ENCODE results near the gene PLCB1. TPM values are rescaled to one million over a fixed set of nuclear protein-coding genes. Genes with fewer than 3 reads are reported as not detected.

The PLCB1 gene
- total RNA-seq, 1 donor from 2014 or later: 10.7 TPM

DNA sequence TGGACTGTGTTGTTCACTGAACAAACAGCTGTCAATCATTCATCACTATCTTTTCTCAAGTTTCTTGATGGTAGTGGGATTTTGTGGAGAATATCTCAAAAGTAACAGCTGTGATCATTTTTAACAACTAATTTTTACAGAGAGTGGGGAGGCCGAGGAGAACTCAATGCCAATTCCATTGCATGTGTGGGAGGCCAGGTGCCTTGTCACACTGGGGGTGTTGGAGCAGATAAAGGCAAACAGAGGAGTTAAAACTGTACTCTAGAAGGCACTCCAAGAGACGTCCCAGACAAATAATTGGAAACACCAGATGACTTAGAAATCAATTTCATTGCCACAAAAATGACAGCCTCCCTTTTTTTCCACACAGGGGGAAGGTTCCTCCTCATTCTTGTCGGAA lies 669.6 kb downstream of the PLCB1 start:
- DNase-seq (ENCODE audit: low read depth) (no peak), FAIRE-seq (no peak)
- no peak for TF ChIP-seq EZH2 (IDR thresholded peaks at IDR 0.05; ENCODE audit: insufficient read depth, low read length)
- TF ChIP-seq, protein P1, sequence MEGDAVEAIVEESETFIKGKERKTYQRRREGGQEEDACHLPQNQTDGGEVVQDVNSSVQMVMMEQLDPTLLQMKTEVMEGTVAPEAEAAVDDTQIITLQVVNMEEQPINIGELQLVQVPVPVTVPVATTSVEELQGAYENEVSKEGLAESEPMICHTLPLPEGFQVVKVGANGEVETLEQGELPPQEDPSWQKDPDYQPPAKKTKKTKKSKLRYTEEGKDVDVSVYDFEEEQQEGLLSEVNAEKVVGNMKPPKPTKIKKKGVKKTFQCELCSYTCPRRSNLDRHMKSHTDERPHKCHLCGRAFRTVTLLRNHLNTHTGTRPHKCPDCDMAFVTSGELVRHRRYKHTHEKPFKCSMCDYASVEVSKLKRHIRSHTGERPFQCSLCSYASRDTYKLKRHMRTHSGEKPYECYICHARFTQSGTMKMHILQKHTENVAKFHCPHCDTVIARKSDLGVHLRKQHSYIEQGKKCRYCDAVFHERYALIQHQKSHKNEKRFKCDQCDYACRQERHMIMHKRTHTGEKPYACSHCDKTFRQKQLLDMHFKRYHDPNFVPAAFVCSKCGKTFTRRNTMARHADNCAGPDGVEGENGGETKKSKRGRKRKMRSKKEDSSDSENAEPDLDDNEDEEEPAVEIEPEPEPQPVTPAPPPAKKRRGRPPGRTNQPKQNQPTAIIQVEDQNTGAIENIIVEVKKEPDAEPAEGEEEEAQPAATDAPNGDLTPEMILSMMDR (IDR thresholded peaks at IDR 0.05; ENCODE audit: insufficient read depth, low read depth, low read length): no peak
- Mint-ChIP-seq H3K4me1 (ENCODE audit: low read depth, unreplicated experiment) (no peaks in the 10 kb centered on the region), H3K9me3 (ENCODE audit: unreplicated experiment) (no peaks in the 10 kb centered on the region), H3K27ac (ENCODE audit: unreplicated experiment) (no peak overlapping the region), H3K27me3 (ENCODE audit: low read depth, unreplicated experiment) (no peaks in the 10 kb centered on the region), H3K36me3 (ENCODE audit: low read depth, unreplicated experiment) (no peaks in the 10 kb centered on the region), H3K4me3 (ENCODE audit: unreplicated experiment) (no peak overlapping the region)
- Histone ChIP-seq H3K4me3 (ENCODE audit: insufficient read depth, low read depth, low read length) (no peak overlapping the region), H4K20me1 (ENCODE audit: insufficient read depth, low read length) (no peaks in the 10 kb centered on the region), H3K4me1 (ENCODE audit: insufficient read depth, low read length) (no peaks in the 10 kb centered on the region), H3K27me3 (ENCODE audit: insufficient read depth, low read length) (no peaks in the 10 kb centered on the region), H3K79me2 (ENCODE audit: insufficient read depth, low read length) (no peaks in the 10 kb centered on the region), H3K36me3 (ENCODE audit: insufficient read depth, low read length) (no peaks in the 10 kb centered on the region), H2AFZ (ENCODE audit: low read depth, low read length) (no peak overlapping the region), H3K27ac (ENCODE audit: low read depth, low read length) (no peak overlapping the region), H3K4me2 (ENCODE audit: low read length) (no peak overlapping the region), H3K9ac (ENCODE audit: low read length) (no peak overlapping the region), H3K9me3 (ENCODE audit: insufficient read depth, low read depth, low read length) (no peaks in the 10 kb centered on the region)

DNA sequence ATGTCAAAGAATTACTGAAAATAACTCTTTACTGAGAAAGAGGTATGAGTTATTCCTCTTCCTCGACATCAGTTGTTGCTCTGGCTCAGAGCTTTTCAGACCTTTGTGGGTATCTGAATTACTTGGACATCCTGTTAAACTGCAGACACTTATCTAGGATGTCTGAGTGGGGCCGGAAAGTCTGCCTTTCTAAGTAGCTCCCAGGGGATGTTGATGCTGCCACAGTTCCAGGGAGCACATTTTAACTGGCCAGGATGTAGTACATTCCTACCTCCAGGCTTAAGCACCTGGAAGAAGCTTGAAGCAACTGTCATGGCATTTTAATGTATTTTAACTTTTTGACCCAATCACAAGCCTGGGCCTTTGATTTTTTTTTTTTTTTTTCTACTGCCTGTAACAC lies 671.0 kb downstream of the PLCB1 start:
- H3K4me3 ChIP-seq (ENCODE audit: insufficient read depth, low read depth, low read length): no peak overlapping the region
- H3K27me3 ChIP-seq (ENCODE audit: insufficient read depth, low read length): no peaks in the 10 kb centered on the region
- H3K27me3 Mint-ChIP-seq (ENCODE audit: low read depth, unreplicated experiment): no peaks in the 10 kb centered on the region
- no peak overlapping the region for H2AFZ ChIP-seq (ENCODE audit: low read depth, low read length)
- no peak overlapping the region for H3K9ac ChIP-seq (ENCODE audit: low read length)
- no peak for DNase-seq (ENCODE audit: low read depth)
- no peaks in the 10 kb centered on the region for H3K36me3 ChIP-seq (ENCODE audit: insufficient read depth, low read length)
- TF ChIP-seq EZH2 (IDR thresholded peaks at IDR 0.05; ENCODE audit: insufficient read depth, low read length): no peak
- TF ChIP-seq, protein P1 (IDR thresholded peaks at IDR 0.05; ENCODE audit: insufficient read depth, low read depth, low read length): no peak
- H3K27ac Mint-ChIP-seq (ENCODE audit: unreplicated experiment): no peak overlapping the region
- no peaks in the 10 kb centered on the region for H3K79me2 ChIP-seq (ENCODE audit: insufficient read depth, low read length)
- no peak overlapping the region for H3K4me2 ChIP-seq (ENCODE audit: low read length)
- H3K27ac ChIP-seq (ENCODE audit: low read depth, low read length): no peak overlapping the region
- H3K36me3 Mint-ChIP-seq (ENCODE audit: low read depth, unreplicated experiment): no peaks in the 10 kb centered on the region
- FAIRE-seq: no peak
- no peaks in the 10 kb centered on the region for H3K4me1 ChIP-seq (ENCODE audit: insufficient read depth, low read length)
- no peaks in the 10 kb centered on the region for H4K20me1 ChIP-seq (ENCODE audit: insufficient read depth, low read length)
- no peaks in the 10 kb centered on the region for H3K9me3 Mint-ChIP-seq (ENCODE audit: unreplicated experiment)
- no peaks in the 10 kb centered on the region for H3K4me1 Mint-ChIP-seq (ENCODE audit: low read depth, unreplicated experiment)
- H3K9me3 ChIP-seq (ENCODE audit: insufficient read depth, low read depth, low read length): no peaks in the 10 kb centered on the region
- no peak overlapping the region for H3K4me3 Mint-ChIP-seq (ENCODE audit: unreplicated experiment)

DNA sequence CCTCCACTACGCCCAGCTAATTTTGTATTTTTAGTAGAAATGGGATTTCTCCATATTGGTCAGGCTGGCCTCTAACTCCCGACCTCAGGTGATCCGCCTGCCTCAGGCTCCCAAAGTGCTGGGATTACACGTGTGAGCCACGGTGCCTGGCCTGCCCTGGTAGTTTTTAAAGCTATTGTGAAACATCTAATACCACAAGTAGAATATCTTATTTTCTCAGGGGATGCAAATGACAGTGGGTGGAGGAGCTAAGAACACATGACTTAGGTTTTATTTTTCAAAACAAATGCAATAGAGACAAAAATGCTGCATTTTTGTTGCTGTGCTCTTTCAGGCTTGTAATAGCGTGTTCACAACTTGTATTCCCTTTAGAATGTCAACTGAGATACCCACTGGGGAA lies 671.9 kb downstream of the PLCB1 start:
- H3K4me3 Mint-ChIP-seq (ENCODE audit: unreplicated experiment): no peak overlapping the region

More for the DNA sequence above, 671.9 kb downstream of the PLCB1 start:
- H3K4me2 ChIP-seq (ENCODE audit: low read length): no peak overlapping the region
- H3K27ac Mint-ChIP-seq (ENCODE audit: unreplicated experiment): no peak overlapping the region
- no peaks in the 10 kb centered on the region for H4K20me1 ChIP-seq (ENCODE audit: insufficient read depth, low read length)
- H3K27ac ChIP-seq (ENCODE audit: low read depth, low read length): no peak overlapping the region
- no peaks in the 10 kb centered on the region for H3K9me3 Mint-ChIP-seq (ENCODE audit: unreplicated experiment)
- H3K4me1 Mint-ChIP-seq (ENCODE audit: low read depth, unreplicated experiment): no peaks in the 10 kb centered on the region
- no peaks in the 10 kb centered on the region for H3K36me3 Mint-ChIP-seq (ENCODE audit: low read depth, unreplicated experiment)
- H3K27me3 ChIP-seq (ENCODE audit: insufficient read depth, low read length): no peaks in the 10 kb centered on the region
- DNase-seq (ENCODE audit: low read depth): no peak
- no peaks in the 10 kb centered on the region for H3K27me3 Mint-ChIP-seq (ENCODE audit: low read depth, unreplicated experiment)
- no peaks in the 10 kb centered on the region for H3K9me3 ChIP-seq (ENCODE audit: insufficient read depth, low read depth, low read length)
- no peak for TF ChIP-seq EZH2 (IDR thresholded peaks at IDR 0.05; ENCODE audit: insufficient read depth, low read length)
- TF ChIP-seq, protein P1 (IDR thresholded peaks at IDR 0.05; ENCODE audit: insufficient read depth, low read depth, low read length): no peak
- no peak for FAIRE-seq
- no peak overlapping the region for H2AFZ ChIP-seq (ENCODE audit: low read depth, low read length)
- H3K36me3 ChIP-seq (ENCODE audit: insufficient read depth, low read length): no peaks in the 10 kb centered on the region
- no peak overlapping the region for H3K4me3 ChIP-seq (ENCODE audit: insufficient read depth, low read depth, low read length)
- no peaks in the 10 kb centered on the region for H3K79me2 ChIP-seq (ENCODE audit: insufficient read depth, low read length)
- H3K4me1 ChIP-seq (ENCODE audit: insufficient read depth, low read length): no peaks in the 10 kb centered on the region
- no peak overlapping the region for H3K9ac ChIP-seq (ENCODE audit: low read length)

Data from astrocyte (in vitro differentiated cells and primary cell).